Choroid plexus epithelial cell (primary cell): ENCODE measurements around the gene MAPK7.
A peak's percentile ranks its signal among the peaks of the same experiment; 100 is the strongest.

Experiments used
- DNase-seq: peaks from one replicate; pipeline ENCODE4 v3.0.0-alpha.2; 2010; ENCODE audit warnings: low read depth
- H3K4me3 ChIP-seq: 2 replicates; pipeline ENCODE4 v1.5.1; 2011; ENCODE audit warnings: low read depth, mild to moderate bottlenecking, control low read depth, low read length, moderate library complexity
- TF ChIP-seq, protein P1 (sequence below): conservative IDR thresholded peaks from 2 replicates; pipeline ENCODE4 v1.5.1; 2011; ENCODE audit warnings: low read depth, mild to moderate bottlenecking, control low read depth, inconsistent platforms, low read length, moderate library complexity

The MAPK7 gene

DNA sequence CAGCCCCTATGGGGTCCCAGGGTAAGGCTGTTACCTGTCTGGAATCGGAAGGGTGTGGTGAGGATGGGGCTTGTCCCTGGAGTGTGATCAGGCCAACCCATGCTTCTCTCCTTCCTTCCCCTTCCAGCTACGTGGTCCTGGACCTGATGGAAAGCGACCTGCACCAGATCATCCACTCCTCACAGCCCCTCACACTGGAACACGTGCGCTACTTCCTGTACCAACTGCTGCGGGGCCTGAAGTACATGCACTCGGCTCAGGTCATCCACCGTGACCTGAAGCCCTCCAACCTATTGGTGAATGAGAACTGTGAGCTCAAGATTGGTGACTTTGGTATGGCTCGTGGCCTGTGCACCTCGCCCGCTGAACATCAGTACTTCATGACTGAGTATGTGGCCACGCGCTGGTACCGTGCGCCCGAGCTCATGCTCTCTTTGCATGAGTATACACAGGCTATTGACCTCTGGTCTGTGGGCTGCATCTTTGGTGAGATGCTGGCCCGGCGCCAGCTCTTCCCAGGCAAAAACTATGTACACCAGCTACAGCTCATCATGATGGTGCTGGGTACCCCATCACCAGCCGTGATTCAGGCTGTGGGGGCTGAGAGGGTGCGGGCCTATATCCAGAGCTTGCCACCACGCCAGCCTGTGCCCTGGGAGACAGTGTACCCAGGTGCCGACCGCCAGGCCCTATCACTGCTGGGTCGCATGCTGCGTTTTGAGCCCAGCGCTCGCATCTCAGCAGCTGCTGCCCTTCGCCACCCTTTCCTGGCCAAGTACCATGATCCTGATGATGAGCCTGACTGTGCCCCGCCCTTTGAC, 2.4 kb downstream of the MAPK7 start:
- DNase-seq, result no peak
- TF ChIP-seq, protein P1, sequence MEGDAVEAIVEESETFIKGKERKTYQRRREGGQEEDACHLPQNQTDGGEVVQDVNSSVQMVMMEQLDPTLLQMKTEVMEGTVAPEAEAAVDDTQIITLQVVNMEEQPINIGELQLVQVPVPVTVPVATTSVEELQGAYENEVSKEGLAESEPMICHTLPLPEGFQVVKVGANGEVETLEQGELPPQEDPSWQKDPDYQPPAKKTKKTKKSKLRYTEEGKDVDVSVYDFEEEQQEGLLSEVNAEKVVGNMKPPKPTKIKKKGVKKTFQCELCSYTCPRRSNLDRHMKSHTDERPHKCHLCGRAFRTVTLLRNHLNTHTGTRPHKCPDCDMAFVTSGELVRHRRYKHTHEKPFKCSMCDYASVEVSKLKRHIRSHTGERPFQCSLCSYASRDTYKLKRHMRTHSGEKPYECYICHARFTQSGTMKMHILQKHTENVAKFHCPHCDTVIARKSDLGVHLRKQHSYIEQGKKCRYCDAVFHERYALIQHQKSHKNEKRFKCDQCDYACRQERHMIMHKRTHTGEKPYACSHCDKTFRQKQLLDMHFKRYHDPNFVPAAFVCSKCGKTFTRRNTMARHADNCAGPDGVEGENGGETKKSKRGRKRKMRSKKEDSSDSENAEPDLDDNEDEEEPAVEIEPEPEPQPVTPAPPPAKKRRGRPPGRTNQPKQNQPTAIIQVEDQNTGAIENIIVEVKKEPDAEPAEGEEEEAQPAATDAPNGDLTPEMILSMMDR, result no peak
- no peak overlapping the region for H3K4me3 ChIP-seq

DNA sequence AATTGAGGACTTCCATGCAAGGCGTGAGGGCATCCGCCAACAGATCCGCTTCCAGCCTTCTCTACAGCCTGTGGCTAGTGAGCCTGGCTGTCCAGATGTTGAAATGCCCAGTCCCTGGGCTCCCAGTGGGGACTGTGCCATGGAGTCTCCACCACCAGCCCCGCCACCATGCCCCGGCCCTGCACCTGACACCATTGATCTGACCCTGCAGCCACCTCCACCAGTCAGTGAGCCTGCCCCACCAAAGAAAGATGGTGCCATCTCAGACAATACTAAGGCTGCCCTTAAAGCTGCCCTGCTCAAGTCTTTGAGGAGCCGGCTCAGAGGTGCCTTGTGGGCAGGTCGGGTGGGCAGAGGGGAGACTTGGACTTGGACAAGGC, 3.1 kb downstream of the MAPK7 start:
- H3K4me3 ChIP-seq, result no peak overlapping the region
- no peak for DNase-seq
- TF ChIP-seq, protein P1, result no peak

DNA sequence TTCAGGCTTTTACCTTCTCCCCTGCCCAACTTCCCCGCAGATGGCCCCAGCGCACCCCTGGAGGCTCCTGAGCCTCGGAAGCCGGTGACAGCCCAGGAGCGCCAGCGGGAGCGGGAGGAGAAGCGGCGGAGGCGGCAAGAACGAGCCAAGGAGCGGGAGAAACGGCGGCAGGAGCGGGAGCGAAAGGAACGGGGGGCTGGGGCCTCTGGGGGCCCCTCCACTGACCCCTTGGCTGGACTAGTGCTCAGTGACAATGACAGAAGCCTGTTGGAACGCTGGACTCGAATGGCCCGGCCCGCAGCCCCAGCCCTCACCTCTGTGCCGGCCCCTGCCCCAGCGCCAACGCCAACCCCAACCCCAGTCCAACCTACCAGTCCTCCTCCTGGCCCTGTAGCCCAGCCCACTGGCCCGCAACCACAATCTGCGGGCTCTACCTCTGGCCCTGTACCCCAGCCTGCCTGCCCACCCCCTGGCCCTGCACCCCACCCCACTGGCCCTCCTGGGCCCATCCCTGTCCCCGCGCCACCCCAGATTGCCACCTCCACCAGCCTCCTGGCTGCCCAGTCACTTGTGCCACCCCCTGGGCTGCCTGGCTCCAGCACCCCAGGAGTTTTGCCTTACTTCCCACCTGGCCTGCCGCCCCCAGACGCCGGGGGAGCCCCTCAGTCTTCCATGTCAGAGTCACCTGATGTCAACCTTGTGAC, 3.6 kb downstream of the MAPK7 start:
- TF ChIP-seq, protein P1, result no peak

DNA sequence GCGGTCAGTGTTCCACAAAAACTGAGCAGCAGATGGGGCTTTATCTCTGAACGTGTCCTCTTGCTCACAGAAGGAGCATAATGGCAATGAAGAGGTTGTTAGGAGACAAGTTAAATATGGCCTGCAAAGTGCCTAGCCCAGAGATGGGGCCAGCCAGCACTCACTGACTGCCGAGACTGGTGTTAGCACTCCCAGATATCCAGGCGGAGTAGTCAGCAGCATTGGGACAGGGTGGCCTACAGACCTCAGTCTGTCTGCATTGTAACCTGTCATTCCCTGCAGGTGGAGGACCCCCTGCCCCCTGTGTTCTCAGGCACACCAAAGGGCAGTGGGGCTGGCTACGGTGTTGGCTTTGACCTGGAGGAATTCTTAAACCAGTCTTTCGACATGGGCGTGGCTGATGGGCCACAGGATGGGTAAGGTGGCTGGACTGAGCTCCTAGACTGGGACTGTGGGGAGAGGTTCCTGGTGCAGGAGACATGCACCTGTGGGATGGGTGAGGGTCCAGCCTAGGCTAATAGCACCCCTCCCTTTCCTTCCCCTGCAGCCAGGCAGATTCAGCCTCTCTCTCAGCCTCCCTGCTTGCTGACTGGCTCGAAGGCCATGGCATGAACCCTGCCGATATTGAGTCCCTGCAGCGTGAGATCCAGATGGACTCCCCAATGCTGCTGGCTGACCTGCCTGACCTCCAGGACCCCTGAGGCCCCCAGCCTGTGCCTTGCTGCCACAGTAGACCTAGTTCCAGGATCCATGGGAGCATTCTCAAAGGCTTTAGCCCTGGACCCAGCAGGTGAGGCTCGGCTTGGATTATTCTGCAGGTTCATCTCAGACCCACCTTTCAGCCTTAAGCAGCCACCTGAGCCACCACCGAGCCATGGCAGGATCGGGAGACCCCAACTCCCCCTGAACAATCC, 4.5 kb downstream of the MAPK7 start:
- DNase-seq, result no peak
- H3K4me3 ChIP-seq, result no peak overlapping the region
- TF ChIP-seq, protein P1, result no peak

More for the DNA sequence above, 3.6 kb downstream of the MAPK7 start:
- no peak overlapping the region for H3K4me3 ChIP-seq
- no peak for DNase-seq

DNA sequence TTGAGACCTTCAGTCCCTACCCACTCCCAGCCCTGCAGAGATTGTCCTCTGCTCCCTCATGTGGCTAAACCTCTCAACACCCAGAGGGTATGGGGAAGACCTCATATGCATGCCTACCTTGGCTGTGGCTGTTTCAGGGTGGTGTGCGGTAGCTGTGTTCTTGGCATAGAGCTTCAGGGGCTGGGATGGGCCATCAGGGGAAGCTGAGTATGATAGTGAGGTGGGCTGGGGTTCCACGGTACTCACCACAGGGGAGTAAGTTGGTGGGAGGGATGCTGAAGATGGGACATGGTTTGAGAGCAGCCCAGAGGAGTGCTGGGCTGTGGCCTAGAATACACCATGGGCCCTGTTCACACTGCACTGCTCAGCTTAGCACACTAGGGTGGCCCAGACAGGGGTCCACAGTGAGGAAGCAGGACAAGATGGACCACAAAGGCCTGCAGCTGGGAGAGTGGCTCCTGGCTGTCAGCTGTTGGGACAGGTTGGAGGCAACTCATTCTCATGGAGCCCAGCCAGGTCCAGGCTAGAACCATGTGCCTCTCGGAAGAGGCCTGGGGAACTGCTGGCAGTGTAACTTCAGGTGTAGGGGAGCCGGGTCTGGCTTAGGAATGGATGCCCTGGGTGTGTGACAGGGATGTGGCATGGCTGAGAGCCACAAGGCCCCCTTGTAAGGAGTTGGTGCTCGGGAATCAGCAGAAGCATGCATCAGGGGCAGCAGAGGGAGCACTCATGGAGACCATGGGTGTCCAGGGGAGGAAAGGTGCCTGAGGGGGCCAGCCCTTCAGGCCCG, 5.6 kb downstream of the MAPK7 start:
- TF ChIP-seq, protein P1, result no peak
- no peak overlapping the region for H3K4me3 ChIP-seq
- peak; percentile 35 for DNase-seq

DNA sequence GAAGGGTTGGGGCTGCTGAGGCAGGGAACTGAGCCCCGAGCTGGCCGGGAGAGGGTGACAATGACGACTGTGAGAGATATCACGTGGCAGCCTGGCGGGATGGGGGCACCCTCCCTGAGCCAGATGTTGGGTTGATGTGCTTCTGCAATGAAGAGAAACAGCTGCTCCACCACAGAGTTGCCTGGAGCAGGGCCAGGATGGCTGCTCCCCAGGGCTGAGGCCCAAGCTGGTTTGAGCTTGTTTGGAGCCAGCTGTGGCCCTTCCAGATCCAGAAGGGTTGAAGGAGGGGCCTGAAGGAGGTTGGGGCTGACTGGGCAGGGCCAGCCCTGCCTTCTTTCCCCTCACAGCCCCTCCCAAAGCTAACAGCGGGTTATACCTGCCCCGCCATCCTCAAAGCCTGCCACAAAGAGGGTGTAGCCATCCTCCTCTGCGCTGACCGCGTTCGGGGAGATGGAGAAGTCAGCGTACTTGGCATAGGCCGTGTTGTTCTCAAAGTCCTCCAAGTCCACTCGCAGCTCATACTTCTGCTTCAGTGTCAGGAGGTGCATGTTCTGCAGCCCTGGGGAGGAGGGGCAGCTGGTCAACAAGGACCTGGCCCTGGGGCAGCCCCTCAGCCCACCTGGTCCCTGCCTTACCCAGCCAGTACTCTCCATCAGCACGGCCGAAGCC, 6.6 kb downstream of the MAPK7 start:
- TF ChIP-seq, protein P1, result no peak
- H3K4me3 ChIP-seq, result peak overlapping the region; percentile 0
- peak; percentile 96 for DNase-seq
